NOMO-1 treated with dmso at 0.1 percent for 144 hours (cell line): Measurements from ENCODE around the gene SYT9.

Experiments
- DNase-seq: peaks from one replicate; lab custom pipeline; 2025; ENCODE audit not compliant: unreplicated experiment; lab: John Stamatoyannopoulos, UW

The SYT9 gene

DNA sequence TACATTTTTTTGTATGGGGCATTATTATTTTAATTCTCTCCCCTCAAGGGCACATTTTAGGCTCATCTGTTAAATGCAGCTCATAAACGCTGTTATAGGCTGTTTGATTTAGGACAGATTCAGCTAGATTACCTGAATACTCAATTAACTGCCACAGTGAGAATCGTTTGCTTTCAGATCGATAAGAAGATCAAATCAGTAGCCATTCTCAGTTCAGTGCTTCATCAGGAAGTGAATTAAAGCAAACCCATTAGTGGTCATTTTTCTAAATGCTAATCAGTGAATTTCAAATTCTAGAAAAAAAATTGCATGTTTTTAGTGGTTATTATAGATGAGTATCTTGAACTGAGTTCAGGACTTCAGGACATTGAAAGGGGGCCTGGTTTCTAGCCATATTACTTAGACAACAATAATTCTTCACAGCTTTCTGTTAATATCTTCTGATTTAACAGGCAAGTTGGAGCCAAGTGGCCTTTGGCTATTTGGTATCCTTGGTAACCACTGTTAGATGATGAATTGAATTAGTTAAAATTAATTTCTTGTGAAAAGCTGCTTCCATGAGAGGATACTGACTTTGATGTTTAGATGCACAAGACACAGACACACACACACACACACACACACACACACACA is 18.6 kb downstream of the SYT9 start:
- DNase-seq: no peak

DNA sequence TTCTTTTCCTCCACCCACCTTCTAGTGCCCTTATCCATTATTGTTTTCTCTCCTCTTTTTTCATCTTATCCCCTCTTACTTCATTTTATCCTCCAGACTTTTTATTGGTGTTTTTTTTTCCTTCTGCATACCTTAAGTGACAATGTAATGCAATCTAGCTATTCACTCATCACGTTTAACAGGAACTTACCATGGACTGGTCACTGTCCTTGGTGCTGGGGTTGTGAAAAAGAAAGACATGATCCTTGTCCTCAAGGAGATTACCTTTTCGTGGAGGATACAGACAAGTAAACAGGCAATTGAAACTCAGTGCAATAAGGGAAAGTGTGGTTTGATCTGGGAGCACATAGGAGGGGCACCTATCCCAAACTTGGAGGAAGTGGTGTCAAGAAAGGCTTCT is 20.7 kb downstream of the SYT9 start:
- DNase-seq: no peak

DNA sequence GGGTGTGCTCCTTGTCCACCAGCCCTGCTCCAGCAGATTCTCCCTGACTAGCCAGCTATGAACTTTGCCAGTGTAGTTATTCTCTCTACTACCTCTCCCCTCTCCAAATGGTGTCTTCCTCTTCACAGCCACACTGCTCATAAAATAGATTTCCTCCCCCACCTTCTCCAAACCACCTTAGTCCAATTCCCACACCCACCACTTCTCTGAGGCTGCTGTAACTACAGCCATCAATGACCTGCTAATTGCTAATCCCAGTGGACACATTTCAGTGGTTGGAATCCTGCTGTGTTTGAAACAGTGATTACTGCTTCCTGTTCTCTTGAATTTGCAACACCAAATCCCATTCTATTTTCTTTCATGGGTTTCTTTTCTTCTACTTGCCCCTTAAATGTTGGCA is 23.4 kb downstream of the SYT9 start:
- DNase-seq: no peak

DNA sequence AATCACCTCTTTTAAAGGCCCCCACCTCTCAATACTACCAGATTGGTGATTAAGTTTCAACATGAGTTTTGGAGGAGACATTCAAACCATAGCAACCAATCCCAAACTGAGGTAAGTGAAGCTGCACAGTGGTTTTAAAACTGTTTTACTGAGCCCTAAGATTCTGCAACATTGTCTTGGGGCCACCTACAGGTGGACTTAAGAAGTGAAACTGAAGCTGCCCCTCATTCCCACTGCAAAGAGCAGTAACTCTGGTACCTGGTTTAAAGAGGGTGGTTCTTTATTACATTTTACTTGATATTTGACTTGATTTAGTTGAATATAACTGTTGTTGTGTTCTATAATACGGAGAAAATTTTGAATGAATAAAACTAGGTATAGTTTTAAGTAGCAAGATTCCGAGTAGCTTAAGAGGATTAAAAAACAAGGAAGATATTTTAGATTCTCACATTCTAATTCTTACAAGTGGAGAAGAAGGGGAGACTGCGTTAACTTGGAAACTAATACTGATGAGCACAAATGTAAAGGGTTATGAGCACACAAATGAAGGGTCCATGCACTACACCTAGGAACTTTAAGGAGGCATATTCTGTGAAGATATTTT is 26.7 kb downstream of the SYT9 start:
- no peak for DNase-seq

DNA sequence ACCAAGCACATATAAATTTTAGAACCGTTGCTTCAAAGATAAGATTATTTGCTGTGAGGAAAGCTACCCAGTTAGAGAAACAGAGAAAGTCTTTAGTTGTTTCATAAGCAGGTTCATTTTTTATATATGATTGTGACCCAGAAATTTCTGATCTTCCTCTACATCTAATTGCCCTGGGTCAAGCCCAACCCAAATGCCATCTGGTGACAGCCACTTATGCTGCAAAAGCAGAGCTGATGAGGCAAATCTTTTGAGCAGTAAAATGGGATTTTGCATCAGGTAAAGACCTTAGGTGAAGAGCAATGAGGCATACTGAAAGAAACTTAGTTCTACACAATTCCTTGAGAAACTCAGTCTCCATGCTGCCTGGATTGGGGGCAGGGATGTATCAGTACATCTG is 28.0 kb downstream of the SYT9 start:
- DNase-seq: no peak

DNA sequence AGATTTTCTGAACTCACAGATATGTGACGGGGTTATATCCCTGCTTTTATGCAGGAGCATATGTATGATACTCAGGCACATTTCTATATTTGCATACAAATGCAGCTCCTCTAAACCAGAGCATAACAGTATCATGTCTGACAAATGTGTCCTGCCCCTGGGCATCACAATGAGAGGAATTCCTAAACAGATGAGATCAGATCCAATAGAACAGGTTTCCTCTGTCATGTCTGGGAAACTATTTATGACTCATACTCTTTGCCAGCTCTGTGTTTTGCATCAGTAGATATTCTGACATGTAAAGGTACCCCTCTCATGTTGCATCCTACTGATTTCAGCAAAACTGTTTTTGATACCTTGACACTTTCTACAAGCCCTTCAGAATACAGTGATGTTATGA is 29.4 kb downstream of the SYT9 start:
- DNase-seq: no peak

DNA sequence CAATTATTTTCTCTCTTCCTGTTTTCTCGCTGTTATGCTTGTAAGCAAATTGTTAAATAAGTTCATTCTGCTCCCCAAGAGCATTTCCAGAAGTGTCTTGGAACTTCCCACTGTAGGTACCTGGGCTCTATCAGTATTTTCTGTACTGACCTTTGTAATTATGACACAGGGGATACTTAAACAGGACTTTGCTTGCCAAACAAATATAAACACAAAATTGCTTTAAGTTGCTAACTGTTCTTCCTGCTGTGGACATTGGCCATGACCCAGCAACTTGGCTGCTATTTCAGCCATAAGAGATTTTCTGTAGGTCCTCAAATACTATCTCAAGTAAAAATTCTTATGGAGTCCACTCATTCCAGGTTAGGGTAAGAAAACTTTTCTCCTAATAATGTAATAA is 30.1 kb downstream of the SYT9 start:
- DNase-seq: no peak

DNA sequence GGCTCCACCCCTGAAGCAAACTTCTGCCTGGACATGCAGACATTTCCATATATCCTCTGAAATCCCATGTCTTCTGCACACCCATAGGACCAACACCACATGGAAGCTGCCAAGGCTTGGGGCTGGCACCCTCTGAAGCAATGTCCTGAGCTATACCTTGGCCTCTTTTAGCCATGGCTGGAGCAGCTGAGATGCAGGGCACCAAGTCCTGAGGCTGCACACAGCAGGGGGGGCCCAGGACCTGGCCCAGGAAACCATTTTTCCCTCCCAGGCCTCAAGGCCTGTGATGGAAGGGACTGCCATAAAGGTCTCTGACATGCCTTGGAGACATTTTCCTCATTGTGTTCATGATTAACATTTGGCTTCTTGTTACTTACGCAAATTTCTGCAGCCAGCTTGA is 34.5 kb downstream of the SYT9 start:
- DNase-seq: no peak

DNA sequence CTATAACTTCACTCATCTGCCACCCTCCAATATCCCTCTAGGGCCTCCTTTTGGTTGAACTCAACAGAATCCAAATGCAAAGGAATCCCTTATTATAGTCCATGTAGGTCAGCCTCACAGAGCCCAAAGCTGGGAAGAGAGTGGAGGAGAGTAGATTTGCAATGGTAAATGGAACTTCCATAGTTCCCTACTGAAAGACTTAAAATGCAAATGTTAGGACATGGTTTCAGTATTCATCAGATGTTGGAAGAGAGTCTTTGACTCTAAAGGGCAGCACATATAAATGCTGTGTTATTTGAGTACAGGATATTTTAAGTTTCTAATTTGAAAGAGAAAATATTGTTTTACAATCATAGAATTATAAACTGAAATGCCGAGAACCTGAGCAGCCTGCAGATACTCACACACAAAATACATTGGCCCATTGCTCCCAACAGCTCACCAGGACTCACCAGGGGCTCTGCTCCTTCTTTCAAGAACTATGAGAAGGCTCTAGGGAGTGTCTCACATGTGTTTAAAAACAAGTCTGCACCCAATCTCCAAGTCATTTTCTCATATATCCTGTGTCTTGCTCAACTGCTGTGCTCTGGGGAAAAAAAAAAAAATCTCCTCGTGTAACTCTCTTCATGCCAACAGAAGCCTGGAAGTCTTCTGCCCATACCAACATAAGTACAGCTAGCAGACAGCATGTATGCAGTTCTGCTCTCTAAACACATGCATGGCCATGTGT is 39.6 kb downstream of the SYT9 start:
- no peak for DNase-seq

DNA sequence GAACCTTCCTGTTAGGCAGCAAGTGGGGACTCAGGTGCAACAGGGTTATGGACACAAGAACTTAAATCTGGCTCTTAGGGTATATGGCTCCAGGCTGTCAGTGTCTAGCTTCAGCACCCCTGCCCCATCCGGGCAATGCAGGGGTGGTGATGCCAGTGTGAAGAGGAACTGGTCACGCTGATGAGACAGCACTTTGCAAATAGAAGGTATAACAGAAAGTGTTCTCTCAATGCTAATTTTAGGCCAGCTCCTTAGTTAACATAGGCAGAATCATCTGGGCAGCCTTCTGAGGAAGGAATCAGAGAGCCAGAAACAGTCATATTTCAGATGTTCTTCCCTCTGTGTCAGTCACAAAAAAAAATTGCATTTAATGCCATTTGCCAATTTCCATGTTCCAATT is 41.2 kb downstream of the SYT9 start:
- no peak for DNase-seq

DNA sequence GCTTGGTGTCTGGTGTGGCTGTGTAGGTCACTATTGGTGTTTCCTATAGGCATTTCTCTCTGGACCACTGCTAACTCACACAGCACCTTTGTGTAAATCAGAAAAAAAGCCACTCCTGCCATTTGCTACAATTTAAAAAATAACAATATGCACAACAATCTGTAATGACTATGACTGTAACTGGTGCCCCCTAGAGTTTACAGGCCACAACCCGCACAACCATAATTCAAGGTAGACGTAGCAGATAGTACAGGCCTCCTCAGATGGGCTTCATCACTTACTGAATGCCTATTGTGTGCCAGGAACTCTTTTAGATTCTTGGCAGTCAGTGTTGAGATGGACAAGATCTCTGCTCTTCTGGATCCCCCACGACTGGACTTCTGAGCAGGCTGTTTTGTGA is 47.7 kb downstream of the SYT9 start:
- no peak for DNase-seq

DNA sequence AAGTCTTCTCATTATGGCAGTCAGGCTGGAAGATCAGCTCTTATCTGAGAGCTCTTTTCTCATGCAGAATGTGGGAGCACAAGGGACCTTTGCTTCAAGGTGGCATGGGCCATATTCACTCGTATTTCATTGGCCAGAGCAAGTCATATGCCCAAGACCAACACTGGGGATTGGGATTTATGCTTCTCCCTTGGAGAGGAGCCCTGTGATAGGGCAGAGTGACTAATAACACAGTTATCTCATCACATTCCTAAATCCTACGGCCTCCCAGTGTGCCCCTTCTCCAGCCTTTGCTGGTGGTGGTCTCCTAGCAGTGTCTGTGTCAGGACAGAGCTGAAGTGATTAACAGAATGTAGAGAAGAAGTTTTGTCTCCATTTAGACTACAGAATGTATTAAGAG is 48.6 kb downstream of the SYT9 start:
- no peak for DNase-seq

DNA sequence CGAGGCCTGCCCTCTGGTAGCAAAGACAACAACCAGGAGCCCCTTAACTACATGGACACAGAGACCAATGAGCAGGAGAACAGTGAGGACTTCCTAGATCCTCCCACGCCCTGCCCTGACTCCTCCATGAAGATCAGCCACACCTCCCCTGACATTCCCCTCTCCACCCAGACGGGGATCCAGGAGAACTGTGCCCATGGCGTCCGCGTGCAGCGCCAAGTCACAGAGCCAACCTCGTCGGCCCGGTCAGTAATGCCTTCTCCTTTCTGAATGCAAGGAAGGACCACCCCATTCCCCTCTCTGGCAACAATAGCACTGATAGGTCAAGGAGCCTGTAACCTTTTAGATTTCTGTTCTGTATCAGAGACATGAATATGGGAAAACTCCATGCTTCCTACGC is 51.4 kb downstream of the SYT9 start:
- DNase-seq: no peak

DNA sequence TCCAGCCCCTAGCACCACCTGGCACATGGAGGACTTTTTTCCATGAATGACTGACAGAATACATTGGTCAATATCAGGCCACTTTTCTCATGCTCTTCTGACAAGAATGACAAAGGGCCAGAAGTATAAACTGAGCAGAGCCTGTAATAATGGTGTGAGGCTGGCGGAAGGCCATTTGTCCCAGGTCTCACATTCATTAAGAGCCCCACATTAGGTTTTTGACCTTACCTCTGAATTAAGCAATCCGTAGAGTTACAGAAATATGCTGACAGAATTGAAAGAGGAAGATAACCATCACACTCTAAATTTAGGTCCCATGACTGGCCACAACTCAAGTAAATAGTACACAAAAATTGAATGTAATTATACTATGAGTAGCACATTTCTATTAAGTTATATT is 55.2 kb downstream of the SYT9 start:
- no peak for DNase-seq

DNA sequence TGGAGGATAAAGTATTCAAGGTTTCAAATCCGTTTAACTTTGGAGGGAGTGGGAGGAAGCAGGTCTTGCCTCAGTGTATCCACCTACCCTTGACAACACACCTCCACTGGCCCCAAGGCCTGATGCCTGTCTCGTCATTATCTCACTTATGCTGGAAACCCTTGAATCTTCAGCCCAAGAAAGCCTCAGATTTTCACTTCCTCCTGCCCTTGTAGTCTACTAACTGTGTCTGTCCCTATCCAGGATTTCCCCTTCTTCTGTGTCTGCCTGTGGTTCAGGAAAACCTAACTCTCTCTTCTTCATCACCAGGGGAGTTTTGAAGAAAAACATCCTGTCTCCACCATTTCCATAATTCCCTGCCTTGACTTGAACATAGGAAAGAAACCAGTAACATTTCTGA is 56.1 kb downstream of the SYT9 start:
- no peak for DNase-seq

DNA sequence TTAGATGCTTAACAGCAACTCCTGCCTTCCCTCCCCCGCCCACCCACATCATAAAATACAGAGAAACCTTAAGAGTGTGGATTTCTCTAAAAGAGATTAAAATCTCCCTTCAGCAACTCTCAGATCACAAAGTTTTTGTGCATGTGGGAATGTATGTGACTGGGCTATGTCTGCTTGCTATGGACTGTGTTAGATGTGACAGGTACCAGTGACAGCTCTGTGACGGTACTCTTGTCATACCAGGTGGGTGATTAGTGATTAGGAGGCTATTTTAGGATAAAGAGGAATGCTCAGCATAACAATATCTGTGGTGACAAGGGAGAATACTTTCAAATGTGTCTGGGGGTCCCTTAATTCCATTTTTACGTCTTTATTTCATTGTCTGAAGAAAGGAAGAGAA is 60.2 kb downstream of the SYT9 start:
- no peak for DNase-seq

DNA sequence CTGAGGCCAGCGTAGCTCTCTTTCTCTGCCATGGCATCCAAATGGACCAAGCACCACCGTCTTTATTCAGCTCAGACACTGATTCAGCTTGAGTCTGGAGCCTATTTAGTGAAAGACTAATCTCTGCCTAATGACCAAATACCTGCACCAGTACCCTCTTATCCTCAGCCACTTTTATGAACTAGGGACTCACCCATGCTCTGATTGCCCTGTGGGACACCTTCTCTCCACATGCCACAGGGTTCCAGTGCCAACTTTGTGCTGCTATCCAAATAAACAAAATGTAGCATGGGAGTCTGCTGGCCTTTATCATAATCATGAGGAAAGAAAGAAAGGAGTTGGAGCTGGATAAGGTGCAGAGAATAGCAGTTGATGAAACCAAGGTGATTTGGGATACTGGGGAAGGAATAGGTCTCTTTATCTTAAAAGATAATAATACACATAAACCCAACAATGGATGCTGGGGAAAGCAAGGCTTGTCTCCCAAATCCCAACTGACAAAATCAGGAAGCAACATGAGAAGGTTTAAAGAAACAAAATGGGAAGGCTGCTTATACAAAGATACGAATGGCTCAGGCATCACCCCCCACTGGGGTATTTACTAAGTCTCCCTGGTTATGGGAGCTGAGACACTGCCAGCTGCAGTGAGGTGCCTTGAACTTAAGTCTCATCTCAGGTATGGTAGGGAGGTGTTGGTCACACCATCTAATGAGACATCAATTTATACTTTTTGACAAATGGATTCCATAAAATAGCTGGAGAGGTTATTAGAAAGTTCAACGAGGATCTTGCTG is 63.3 kb downstream of the SYT9 start:
- DNase-seq: no peak

DNA sequence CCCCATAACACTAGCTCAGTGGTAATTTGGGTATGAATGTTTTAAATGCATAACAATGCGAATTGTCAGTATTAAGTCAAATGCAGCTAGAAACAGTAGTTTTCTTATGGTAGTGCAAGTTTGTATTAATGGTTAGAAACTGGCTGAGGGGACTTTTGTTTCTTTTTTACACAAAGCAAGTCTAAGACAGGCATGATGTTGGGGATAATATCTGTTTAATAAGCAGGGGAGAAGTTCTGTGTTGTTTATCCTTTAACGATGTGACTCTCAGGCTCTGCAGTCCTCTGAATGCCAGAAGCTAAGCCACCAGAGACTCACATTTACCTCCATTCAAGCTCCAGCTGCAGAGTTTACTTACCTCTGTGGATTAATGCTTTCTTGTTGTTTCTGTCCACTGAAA is 67.8 kb downstream of the SYT9 start:
- no peak for DNase-seq

DNA sequence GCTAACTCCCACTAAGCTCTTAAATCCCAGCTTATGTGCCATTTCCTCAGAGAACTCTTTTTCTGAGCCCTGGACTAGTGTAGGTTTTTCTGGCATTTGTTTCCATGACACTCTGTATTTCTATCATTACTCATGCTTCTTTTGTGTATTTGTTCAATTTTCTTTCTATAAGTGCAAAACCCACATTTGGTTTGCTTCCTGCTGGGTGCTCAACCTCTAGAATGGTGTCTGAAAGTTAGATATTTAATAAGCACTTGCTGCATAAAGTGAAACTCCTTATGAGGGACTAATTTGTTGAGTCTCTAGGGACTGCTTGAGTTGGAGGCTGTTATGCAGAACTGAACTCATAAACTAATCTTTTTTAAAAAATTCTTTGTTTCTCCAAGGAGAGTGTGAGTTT is 68.6 kb downstream of the SYT9 start:
- DNase-seq: no peak

DNA sequence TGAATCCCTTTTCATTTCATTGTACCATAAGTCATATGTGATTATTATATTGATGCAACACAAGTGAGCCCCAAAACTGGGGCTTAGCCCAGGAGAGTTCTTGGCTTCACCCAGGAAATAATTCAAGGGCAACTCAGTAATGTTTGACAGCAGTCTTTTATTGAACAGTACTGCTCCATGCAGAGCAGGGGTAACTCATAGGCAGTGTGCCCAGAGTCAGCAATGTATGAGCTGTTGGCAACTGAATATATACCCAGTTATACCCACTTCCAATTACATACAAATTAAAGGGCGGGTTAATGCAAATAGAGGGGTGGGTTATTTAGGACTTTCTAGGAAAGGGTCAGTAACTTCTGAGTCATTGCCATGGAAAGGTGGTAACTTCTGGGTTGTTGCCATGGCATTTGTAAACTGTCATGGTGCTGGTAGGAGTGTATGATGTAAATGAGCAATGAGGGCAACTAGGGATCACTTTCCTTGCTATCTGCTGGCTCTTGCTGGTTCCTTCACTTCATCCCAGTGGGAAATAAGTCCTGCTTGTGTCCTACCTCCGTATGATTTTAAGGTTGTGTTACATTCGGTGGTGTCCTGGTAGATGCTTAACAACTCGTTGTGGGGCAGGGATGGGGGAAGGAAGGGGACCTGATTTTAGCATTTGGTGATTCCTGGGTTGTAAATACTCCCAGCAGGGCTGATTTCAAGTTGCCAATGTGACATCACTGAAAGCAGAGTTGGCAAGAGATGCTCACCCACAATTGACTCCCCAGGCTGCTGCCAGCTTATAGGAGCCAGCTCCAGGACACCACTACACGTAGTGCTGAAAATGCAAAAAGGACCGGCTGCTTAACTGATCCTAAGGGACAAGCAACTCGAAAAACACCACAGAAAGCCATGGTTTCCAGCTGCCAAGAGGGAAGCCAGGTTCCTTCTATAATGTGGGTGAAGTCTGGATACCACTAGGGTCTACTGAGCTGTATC is 70.1 kb downstream of the SYT9 start:
- no peak for DNase-seq

DNA sequence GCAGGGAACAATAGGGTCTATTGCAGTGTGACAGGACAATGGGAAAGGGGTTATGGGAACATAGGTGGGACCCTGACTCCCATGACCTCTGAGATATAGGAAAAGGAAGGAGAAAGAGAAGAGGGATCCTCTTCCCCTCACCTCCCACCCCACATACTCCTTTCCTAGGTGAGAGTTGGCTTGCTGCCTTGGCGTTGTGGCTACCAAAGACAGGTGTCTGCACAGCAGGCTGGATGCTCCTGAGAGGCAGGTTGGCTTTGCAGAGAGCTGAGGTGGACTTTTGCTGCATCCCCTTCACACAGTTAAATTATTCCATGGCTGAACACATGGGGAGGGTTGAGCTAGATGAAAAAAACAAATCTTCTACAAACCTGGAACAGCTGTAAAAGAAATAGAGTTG is 80.7 kb downstream of the SYT9 start:
- no peak for DNase-seq
